DMS53 treated with DMSO at 0.1 percent for 48 hours (cell line): Measurements from ENCODE around the gene GSS.
A peak's percentile ranks its signal among the peaks of the same experiment; 100 is the strongest.
"Not testable (repeated sequence)": the region's sequence is repeated elsewhere in the genome, so short reads cannot be mapped to it uniquely, and the experiment has no call there.

ENCODE experiments used
- DNase-seq: peaks from one replicate; lab custom pipeline; 2025; ENCODE audit not compliant: unreplicated experiment; lab: John Stamatoyannopoulos, UW

Gene GSS

DNA sequence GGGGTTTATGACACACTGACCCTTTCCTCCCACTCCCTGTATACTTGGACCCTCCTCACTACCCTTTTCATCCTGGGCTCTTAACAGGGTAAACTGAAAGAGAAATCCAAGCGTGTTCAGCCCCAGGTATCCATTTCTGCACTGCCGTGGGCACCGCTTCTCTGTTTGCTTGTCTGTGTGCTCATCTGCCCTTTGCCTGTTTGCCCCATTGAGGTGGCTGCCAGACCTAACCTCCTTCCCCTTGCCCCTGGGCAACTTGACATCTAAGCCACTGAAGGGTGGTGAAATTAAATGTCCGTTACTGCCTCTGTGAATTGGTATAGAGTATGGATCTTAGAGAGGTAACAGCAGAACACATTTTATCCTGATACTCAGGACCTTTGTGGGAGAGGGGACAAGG is 40.5 kb downstream of the GSS start:
- no peak for DNase-seq

GRCh38 chr20:34907616-34908469 is 47.8 kb downstream of the GSS start:
- DNase-seq, result peak; percentile 76

- DNase-seq, result no peak
Observed at GRCh38 chr20:34904202-34904621, 51.4 kb downstream of the GSS start.

- DNase-seq, result not testable (repeated sequence)
Observed at GRCh38 chr20:34898731-34899130, 56.9 kb downstream of the GSS start.

DNA sequence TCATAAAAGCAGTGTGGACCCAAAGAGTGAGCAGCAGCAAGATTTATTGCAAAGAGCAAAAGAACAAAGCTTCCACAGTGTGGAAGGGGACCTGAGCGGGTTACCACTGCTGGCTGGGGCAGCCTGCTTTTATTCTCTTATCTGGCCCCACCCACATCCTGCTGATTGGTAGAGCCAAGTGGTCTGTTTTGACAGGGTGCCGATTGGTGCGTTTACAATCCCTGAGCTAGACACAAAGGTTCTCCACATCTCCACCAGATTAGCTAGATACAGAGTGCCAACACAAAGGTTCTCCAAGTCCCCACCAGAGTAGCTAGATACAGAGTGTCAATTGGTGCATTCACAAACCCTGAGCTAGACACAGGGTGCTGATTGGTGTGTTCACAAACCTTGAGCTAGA is 57.5 kb downstream of the GSS start:
- not testable (repeated sequence) for DNase-seq

DNA sequence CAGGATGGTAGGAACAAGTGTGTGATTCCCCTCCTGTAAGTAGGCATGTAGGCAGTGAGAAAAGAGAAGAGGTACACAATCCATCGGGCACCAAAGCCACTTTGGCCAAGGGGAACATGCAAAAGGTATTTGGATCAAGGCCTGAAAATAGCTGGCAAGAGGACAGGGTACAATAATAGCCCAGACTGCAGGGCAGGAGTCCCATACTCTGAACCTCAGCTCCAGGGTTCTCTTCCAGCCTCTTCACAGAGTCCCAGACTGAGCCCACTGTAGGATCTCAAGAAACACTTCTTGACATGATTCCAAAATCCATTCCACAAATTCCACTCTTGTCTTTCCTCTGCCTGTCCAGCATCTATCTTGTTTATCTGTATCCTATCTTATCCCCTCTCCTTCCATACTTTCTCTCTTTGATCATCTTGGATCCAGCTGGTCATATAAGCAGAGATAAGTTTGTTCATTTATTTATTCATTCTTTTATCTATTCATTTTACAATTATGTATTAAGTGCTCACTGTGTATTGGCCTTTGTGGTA is 59.5 kb downstream of the GSS start:
- DNase-seq, result no peak

- no peak for DNase-seq
Observed at GRCh38 chr20:34895465-34895864, 60.1 kb downstream of the GSS start.

DNA sequence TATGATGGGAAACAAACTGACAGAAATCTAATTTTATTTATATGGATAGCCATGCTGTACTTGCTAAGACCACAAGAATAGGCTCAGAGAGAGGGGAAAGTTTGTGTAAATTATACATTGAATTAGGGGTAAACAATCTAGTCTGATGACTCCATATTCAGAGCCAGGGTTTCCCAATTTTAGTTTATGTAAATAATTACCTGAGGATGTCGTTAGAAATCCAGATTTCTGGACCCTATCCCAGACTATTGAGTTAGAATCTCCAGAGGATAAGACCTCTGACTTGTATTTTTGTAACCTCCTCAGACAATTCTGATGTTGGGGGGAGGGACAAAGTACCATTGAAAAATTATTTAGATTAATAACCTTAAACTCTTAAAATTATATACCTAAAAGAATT is 60.9 kb downstream of the GSS start:
- DNase-seq, result no peak

DNA sequence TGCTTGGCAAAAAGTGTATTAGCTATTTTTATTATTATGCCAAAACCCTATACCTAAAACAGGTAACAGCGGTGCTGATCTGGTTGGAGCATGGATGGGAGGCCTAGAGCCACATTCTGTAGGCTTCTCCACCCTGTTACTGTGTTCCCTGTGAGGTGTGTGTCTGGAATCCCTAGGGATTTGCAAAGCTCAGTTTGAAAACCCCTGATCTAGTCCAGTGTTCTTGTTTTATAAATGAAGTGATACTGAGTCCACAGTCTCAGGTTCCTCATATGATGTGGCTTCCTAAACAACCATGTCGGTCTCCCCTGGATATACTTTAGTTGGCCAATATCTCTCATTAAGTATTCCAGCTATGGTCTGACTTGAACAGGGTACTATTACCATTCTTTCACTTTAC is 62.9 kb downstream of the GSS start:
- DNase-seq, result no peak

GRCh38 chr20:34891166-34892062 is 64.2 kb downstream of the GSS start:
- DNase-seq, result no peak

- no peak for DNase-seq
Observed at GRCh38 chr20:34888468-34888867, 67.1 kb downstream of the GSS start.

DNA sequence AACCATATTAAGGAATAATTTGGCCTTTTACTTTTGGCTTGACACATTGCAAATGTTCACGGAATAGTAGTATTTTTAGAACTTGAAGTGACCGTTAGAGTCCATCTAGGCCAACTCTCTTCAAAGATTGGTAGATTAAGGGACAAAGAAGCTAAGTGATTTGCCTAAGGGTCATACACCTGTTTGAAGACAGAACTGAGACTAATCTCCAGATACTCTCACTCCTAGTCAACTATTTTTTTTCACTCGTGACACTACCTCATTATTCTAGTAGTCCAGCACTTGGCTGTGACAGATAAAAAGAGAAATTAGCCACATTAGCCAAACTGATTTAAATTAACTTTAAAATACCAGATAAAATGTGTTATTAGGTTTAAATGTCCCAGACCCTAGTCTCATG is 68.6 kb downstream of the GSS start:
- no peak for DNase-seq

DNA sequence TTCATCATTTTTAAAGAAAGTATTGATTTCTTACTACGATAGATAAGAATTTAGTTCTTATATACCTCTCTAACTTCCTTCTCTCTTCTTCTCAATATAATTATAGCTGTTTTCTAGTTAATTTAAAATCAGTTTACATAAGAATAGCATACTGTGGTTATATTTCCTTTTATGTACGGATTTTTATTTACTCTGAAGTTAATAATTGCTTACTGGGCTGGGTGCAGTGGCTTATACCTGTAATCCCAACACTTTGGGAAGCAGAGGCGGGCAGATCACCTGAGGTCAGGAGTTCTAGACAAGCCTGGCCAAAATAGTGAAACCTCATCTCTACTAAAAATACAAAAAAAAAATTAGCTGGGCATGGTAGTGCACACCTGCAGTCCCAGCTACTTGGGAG is 69.5 kb downstream of the GSS start:
- DNase-seq, result peak; percentile 2

DNA sequence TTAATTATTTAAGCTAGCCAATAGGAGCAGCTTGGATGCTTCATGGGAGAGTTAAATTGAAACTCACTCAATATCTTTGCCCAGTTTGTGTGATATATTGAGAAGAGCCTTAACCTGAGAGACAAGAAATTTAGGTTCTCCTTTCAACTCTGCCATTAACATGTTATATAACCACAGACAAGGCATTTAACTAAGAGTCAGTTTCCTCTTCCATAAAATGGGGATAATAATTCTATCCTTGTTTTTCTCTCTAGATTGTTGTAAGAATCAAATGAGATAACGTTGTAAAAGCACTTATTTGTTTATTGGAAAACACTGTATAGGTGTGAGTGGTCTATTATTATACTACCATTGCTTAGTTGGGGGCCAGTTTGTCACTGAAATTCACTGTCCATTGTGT is 71.3 kb downstream of the GSS start:
- no peak for DNase-seq

DNA sequence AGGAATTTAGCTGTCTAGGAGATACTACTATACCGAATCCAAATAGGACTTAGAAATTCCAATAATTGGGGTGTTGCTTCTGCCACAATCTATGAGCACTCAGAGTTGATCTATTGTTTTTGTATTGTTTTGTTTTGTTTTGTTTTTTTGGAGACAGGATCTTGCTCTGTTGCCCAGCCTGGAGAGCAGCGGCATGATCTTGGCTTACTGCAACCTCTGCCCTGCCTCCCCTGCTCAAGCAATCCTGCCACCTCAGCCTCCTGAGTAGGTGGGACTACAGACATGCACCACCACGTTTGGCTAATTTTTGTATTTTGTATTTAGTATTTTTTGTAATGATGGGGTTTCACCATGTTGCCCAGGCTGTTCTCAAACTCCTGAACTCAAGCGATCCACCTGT is 71.8 kb downstream of the GSS start:
- no peak for DNase-seq

DNA sequence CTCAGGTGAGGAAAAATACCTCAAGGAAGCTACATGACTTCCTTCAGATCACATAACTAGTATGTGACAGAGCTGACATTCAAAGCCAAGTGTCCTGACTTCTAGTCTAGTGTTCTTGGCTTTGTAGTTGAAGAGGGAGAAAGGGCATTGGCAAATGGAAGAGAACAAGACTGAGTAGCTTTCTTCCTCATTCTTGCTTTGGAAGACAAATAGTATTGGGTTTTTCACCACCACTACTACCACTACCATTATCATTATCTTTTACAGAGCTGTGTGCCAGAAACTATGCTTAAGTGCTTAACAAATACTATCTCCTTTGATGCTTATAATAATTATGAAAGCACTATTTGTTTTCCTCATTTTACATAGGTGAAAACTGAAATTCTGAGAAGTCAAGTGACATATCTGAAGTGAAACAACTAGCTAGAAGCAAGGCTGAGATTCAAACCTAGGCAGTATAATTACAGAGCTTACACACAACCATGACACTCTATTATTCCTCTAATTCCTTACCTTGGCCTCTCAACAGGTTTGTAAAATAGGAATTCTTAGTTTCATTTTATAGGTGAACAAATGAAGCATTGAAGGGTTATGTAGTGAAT is 72.4 kb downstream of the GSS start:
- no peak for DNase-seq

- no peak for DNase-seq
Observed at GRCh38 chr20:34881689-34882088, 73.9 kb downstream of the GSS start.

GRCh38 chr20:34880971-34881370 is 74.6 kb downstream of the GSS start:
- DNase-seq, result not testable (repeated sequence)

DNA sequence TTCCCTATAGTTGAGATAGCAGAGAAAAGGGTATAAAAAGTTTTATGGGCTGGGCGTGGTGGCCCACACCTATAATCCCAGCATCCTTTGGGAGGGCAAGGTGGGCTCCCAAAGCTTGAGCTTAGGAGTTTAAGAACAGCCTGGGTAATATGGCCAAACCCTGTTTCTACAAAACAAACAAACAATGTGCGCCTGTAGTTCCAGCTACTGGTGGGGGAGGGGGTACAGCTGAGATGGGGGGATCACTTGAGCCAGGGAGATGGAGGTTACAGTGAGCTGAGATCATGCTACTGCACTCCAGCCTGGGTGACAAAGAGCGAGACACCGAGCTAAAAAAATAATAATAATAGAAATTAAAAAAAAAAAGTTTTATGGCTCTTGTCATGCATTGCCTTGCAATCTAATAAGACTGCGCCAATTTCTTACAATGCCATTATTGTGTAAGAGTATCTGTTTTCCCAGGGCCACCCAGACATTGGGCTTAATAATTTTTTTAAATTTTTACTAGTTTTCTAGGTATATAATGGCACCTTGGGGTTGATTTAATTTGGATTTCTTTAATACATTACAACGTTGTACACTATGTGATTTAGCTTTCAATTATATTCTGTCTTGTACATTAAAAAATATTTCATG is 75.3 kb downstream of the GSS start:
- DNase-seq, result no peak
